PC-3 (cell line): Measurements from ENCODE around the gene FHAD1. TPM values are rescaled to one million over a fixed set of nuclear protein-coding genes. Genes with fewer than 3 reads are reported as not detected.
"Not testable (repeated sequence)": the region's sequence is repeated elsewhere in the genome, so short reads cannot be mapped to it uniquely, and the experiment has no call there.

ENCODE experiments used
- ATAC-seq: fragments of 200-7000 bp; cut with Tn5 transposase; 2 replicates; pipeline ENCODE4 v1.9.1; 2020; ENCODE audit warnings: mild to moderate bottlenecking, moderate library complexity
- BruUV-seq: library from RNA; stranded (reverse); fragments of 400-500 nt; replicated peaks from 2 replicates; lab custom pipeline; 2021; lab: Mats Ljungman, UMichigan
- CTCF ChIA-PET: fragments of 300-600 bp; sonication (Branson Sonifier 250); formaldehyde crosslinking; loops from one replicate; lab custom pipeline; 2022; ENCODE audit warnings: antibody characterized with exemption; lab: Charles Lee
- POLR2A ChIA-PET: fragments of 300-600 bp; sonication (Branson Sonifier 250); formaldehyde crosslinking; loops from one replicate; lab custom pipeline; 2022; ENCODE audit warnings: antibody characterized with exemption; ENCODE audit not compliant: unreplicated experiment; lab: Charles Lee
- DNase-seq: peaks from one replicate; pipeline ENCODE4 v3.0.0-alpha.2; 2015
- H2AFZ ChIP-seq: fragments of 300-600 bp; sonication (generic); 2 replicates; pipeline ENCODE4 v1.6.0; 2016; ENCODE audit warnings: antibody characterized with exemption, low read length
- H3F3A ChIP-seq: fragments of 300-600 bp; sonication (generic); one replicate; pipeline ENCODE4 v1.6.0; 2017; ENCODE audit warnings: antibody characterized with exemption, low read length, control low read depth, mild to moderate bottlenecking; ENCODE audit not compliant: unreplicated experiment
- H3K27ac ChIP-seq: fragments of 300-600 bp; sonication (generic); 2 replicates; pipeline ENCODE4 v1.5.1; 2016; ENCODE audit warnings: mild to moderate bottlenecking, low read length
- H3K27me3 ChIP-seq: fragments of 300-600 bp; sonication (generic); 2 replicates; pipeline ENCODE4 v1.6.1; 2016; ENCODE audit warnings: low read length, mixed read lengths
- H3K36me3 ChIP-seq: fragments of 300-600 bp; sonication (generic); 2 replicates; pipeline ENCODE4 v1.6.1; 2016; ENCODE audit warnings: low read depth, mixed run types, low read length, mixed read lengths
- H3K4me1 ChIP-seq: fragments of 300-600 bp; sonication (generic); 2 replicates; pipeline ENCODE4 v1.5.1; 2016; ENCODE audit warnings: low read length; ENCODE audit not compliant: insufficient read depth
- H3K4me2 ChIP-seq: fragments of 300-600 bp; sonication (generic); 2 replicates; pipeline ENCODE4 v1.6.0; 2016; ENCODE audit warnings: low read length
- H3K4me3 ChIP-seq: fragments of 300-600 bp; sonication (generic); 2 replicates; pipeline ENCODE4 v1.5.1; 2016; ENCODE audit warnings: mild to moderate bottlenecking, low read length, mixed read lengths
- H3K79me2 ChIP-seq: fragments of 300-600 bp; sonication (generic); 2 replicates; pipeline ENCODE4 v1.6.1; 2017; ENCODE audit warnings: low read length, mixed read lengths
- H3K9ac ChIP-seq: fragments of 300-600 bp; sonication (generic); 2 replicates; pipeline ENCODE4 v1.6.0; 2016; ENCODE audit warnings: mild to moderate bottlenecking, low read length
- H3K9me2 ChIP-seq: fragments of 300-600 bp; sonication (generic); replicated peaks from 2 replicates; pipeline ENCODE4 v1.6.1; 2016; ENCODE audit warnings: mixed run types, low read length, mixed read lengths
- H3K9me3 ChIP-seq: fragments of 300-600 bp; sonication (generic); 2 replicates; pipeline ENCODE4 v1.6.1; 2016; ENCODE audit warnings: low read length, mixed read lengths
- H4K20me1 ChIP-seq: fragments of 300-600 bp; sonication (generic); 2 replicates; pipeline ENCODE4 v1.6.1; 2016; ENCODE audit warnings: low read length, mixed read lengths
- CTCF ChIP-seq: fragments of 300-600 bp; sonication (generic); conservative IDR thresholded peaks from 2 replicates; pipeline ENCODE4 v1.5.1; 2017; ENCODE audit warnings: antibody characterized with exemption, low read depth, mild to moderate bottlenecking, low read length
- EZH2 ChIP-seq: fragments of 300-600 bp; sonication (generic); IDR thresholded peaks from one replicate; pipeline ENCODE4 v1.6.1; 2017; ENCODE audit warnings: antibody characterized with exemption, mild to moderate bottlenecking, low read length; ENCODE audit not compliant: unreplicated experiment
- EZH2phosphoT487 ChIP-seq: fragments of 300-600 bp; sonication (generic); IDR thresholded peaks from 2 replicates; pipeline ENCODE4 v1.6.1; 2018; ENCODE audit warnings: mild to moderate bottlenecking, antibody characterized with exemption, low read length, borderline replicate concordance
- intact Hi-C: fragments of 100-400 bp; cut with micrococcal nuclease; formaldehyde crosslinking; loops from 2 replicates; pipeline ENCODE4 v1.9.0; 2023
- total RNA-seq: library from RNA; depleted of rRNA; stranded (reverse); fragments of >200 nt; gene quantifications from 2 replicates; pipeline ENCODE4 v1.2.3, GENCODE V29; 2014

The FHAD1 gene
- total RNA-seq, 1 experiment from 2014 or later = 0.95 TPM

GRCh38 chr1:15305468-15305770 is 58.4 kb downstream of the FHAD1 start:
- Histone ChIP-seq H3K27ac (no peak overlapping the region), H3F3A (no peaks in the 10 kb centered on the region), H4K20me1 (no peaks in the 10 kb centered on the region), H3K4me3 (no peak overlapping the region), H3K9me3 (no peaks in the 10 kb centered on the region), H3K9me2 (no peaks in the 10 kb centered on the region), H3K9ac (no peak overlapping the region), H3K79me2 (no peaks in the 10 kb centered on the region), H3K36me3 (no peaks in the 10 kb centered on the region), H2AFZ (no peak overlapping the region), H3K4me1 (no peaks in the 10 kb centered on the region), H3K27me3 (no peaks in the 10 kb centered on the region), H3K4me2 (no peak overlapping the region)
- intact Hi-C loops = no loop called here
- DNase-seq = no peak
- no peak for ATAC-seq
- BruUV-seq = no TSS peak
- POLR2A ChIA-PET = no interaction called here
- CTCF ChIA-PET = interaction anchor here (0.7 kb wide), 1 partner anchor 177 kb away, joined by 4 read pairs; no protein-coding TSS in a partner anchor
- no peak for TF ChIP-seq EZH2phosphoT487
- no peak for TF ChIP-seq CTCF
- no peak for TF ChIP-seq EZH2

- H3K79me2 ChIP-seq, H3K4me3 ChIP-seq, BruUV-seq, H3K9me2 ChIP-seq, CTCF ChIA-PET, ATAC-seq, DNase-seq, H3K9ac ChIP-seq, H4K20me1 ChIP-seq, H3K36me3 ChIP-seq, POLR2A ChIA-PET, H2AFZ ChIP-seq, H3K9me3 ChIP-seq, H3K27ac ChIP-seq, H3K4me1 ChIP-seq, H3K4me2 ChIP-seq, intact Hi-C loops, H3K27me3 ChIP-seq, H3F3A ChIP-seq: not testable (repeated sequence)
Observed at GRCh38 chr1:15306352-15306751, 59.3 kb downstream of the FHAD1 start.

- Histone ChIP-seq H3K9ac (no peak overlapping the region), H3K36me3 (no peaks in the 10 kb centered on the region), H3K4me1 (no peaks in the 10 kb centered on the region), H4K20me1 (no peaks in the 10 kb centered on the region), H3K4me2 (no peak overlapping the region), H3F3A (no peaks in the 10 kb centered on the region), H3K9me2 (no peaks in the 10 kb centered on the region), H3K79me2 (no peaks in the 10 kb centered on the region), H2AFZ (no peak overlapping the region), H3K27ac (no peak overlapping the region), H3K4me3 (no peak overlapping the region), H3K27me3 (no peaks in the 10 kb centered on the region), H3K9me3 (no peaks in the 10 kb centered on the region)
- BruUV-seq = no TSS peak
- DNase-seq = no peak
- POLR2A ChIA-PET = no interaction called here
- no peak for TF ChIP-seq EZH2
- TF ChIP-seq CTCF = no peak
- TF ChIP-seq EZH2phosphoT487 = no peak
- intact Hi-C loops = no loop called here
- CTCF ChIA-PET = interaction anchor here (0.8 kb wide), 1 partner anchor 16 kb away, joined by 5 read pairs; no protein-coding TSS in a partner anchor
- no peak for ATAC-seq
Observed at GRCh38 chr1:15308135-15308534, 61.1 kb downstream of the FHAD1 start.
